ENCODE measurements around the gene VEGFD.

Gene VEGFD

GRCh38 chrX:15384304-15384703 lies at the start of gene VEGFD:
Gene VEGFD (minus strand): TSS chrX:15384413. CDS start chrX:15383946, 467 bp downstream.
- H3K4me3 ChIP-seq (ENCODE audit: low read length in 2 of 2) = no peak within 1 kb of the TSS
- peaks cover 0 to 3% of the 10 kb centered on the region in 2 donors for H3K27me3 ChIP-seq (ENCODE audit: control insufficient read depth in 2 of 2, insufficient read depth in 2 of 2, low read length in 2 of 2)
- H3K27ac ChIP-seq (ENCODE audit: low read depth in 2 of 2, low read length in 2 of 2) = no peak within 1 kb of the TSS
- no peaks in the 10 kb centered on the region for H3K9me3 ChIP-seq (ENCODE audit: control insufficient read depth in 2 of 2, low read length in 2 of 2)
- no peaks in the 10 kb centered on the region for H3K36me3 ChIP-seq (ENCODE audit: control insufficient read depth in 2 of 2, insufficient read depth in 2 of 2, low read length in 2 of 2)
- no peak within 1 kb of the TSS for H3K9ac ChIP-seq (ENCODE audit: low read depth in 1 of 2, low read length in 2 of 2)
- H3K4me1 ChIP-seq (ENCODE audit: control insufficient read depth in 2 of 2, insufficient read depth in 2 of 2, low read length in 2 of 2) = no peaks in the 10 kb centered on the region

GRCh38 chrX:15430584-15430983 lies 46.4 kb upstream of the VEGFD start:
- H3K4me3 ChIP-seq (ENCODE audit: low read length in 2 of 2) = no peak overlapping the region

GRCh38 chrX:15430076-15430475 lies 45.9 kb upstream of the VEGFD start:
- H3K4me3 ChIP-seq (ENCODE audit: low read length in 2 of 2) = no peak overlapping the region
- peaks cover 0 to 7% of the 10 kb centered on the region in 2 donors for H3K27me3 ChIP-seq (ENCODE audit: control insufficient read depth in 2 of 2, insufficient read depth in 2 of 2, low read length in 2 of 2)
- no peaks in the 10 kb centered on the region for H3K9me3 ChIP-seq (ENCODE audit: control insufficient read depth in 2 of 2, low read length in 2 of 2)
- no peak overlapping the region for H3K27ac ChIP-seq (ENCODE audit: low read depth in 2 of 2, low read length in 2 of 2)
- no peaks in the 10 kb centered on the region for H3K4me1 ChIP-seq (ENCODE audit: control insufficient read depth in 2 of 2, insufficient read depth in 2 of 2, low read length in 2 of 2)
- no peak overlapping the region for H3K9ac ChIP-seq (ENCODE audit: low read depth in 1 of 2, low read length in 2 of 2)
- no peaks in the 10 kb centered on the region for H3K36me3 ChIP-seq (ENCODE audit: control insufficient read depth in 2 of 2, insufficient read depth in 2 of 2, low read length in 2 of 2)

More at GRCh38 chrX:15430584-15430983, 46.4 kb upstream of the VEGFD start:
- no peak overlapping the region for H3K27ac ChIP-seq (ENCODE audit: low read depth in 2 of 2, low read length in 2 of 2)
- H3K36me3 ChIP-seq (ENCODE audit: control insufficient read depth in 2 of 2, insufficient read depth in 2 of 2, low read length in 2 of 2) = no peaks in the 10 kb centered on the region
- no peak overlapping the region for H3K9ac ChIP-seq (ENCODE audit: low read depth in 1 of 2, low read length in 2 of 2)
- H3K27me3 ChIP-seq (ENCODE audit: control insufficient read depth in 2 of 2, insufficient read depth in 2 of 2, low read length in 2 of 2) = peaks cover 0 to 7% of the 10 kb centered on the region in 2 donors
- no peaks in the 10 kb centered on the region for H3K9me3 ChIP-seq (ENCODE audit: control insufficient read depth in 2 of 2, low read length in 2 of 2)
- H3K4me1 ChIP-seq (ENCODE audit: control insufficient read depth in 2 of 2, insufficient read depth in 2 of 2, low read length in 2 of 2) = no peaks in the 10 kb centered on the region

GRCh38 chrX:15425024-15425423 lies 40.8 kb upstream of the VEGFD start:
- H3K27ac ChIP-seq (ENCODE audit: low read depth in 2 of 2, low read length in 2 of 2) = no peak overlapping the region
- no peaks in the 10 kb centered on the region for H3K36me3 ChIP-seq (ENCODE audit: control insufficient read depth in 2 of 2, insufficient read depth in 2 of 2, low read length in 2 of 2)
- H3K4me1 ChIP-seq (ENCODE audit: control insufficient read depth in 2 of 2, insufficient read depth in 2 of 2, low read length in 2 of 2) = no peaks in the 10 kb centered on the region
- no peaks in the 10 kb centered on the region for H3K27me3 ChIP-seq (ENCODE audit: control insufficient read depth in 2 of 2, insufficient read depth in 2 of 2, low read length in 2 of 2)
- no peaks in the 10 kb centered on the region for H3K9me3 ChIP-seq (ENCODE audit: control insufficient read depth in 2 of 2, low read length in 2 of 2)
- H3K9ac ChIP-seq (ENCODE audit: low read depth in 1 of 2, low read length in 2 of 2) = no peak overlapping the region
- H3K4me3 ChIP-seq (ENCODE audit: low read length in 2 of 2) = no peak overlapping the region

GRCh38 chrX:15418707-15419181 lies 34.5 kb upstream of the VEGFD start:
- Histone ChIP-seq H3K36me3 (ENCODE audit: control insufficient read depth in 2 of 2, insufficient read depth in 2 of 2, low read length in 2 of 2) (no peaks in the 10 kb centered on the region), H3K27me3 (ENCODE audit: control insufficient read depth in 2 of 2, insufficient read depth in 2 of 2, low read length in 2 of 2) (peaks cover 2 to 3% of the 10 kb centered on the region in 2 donors), H3K9ac (ENCODE audit: low read depth in 1 of 2, low read length in 2 of 2) (no peak overlapping the region), H3K4me3 (ENCODE audit: low read length in 2 of 2) (no peak overlapping the region), H3K4me1 (ENCODE audit: control insufficient read depth in 2 of 2, insufficient read depth in 2 of 2, low read length in 2 of 2) (no peaks in the 10 kb centered on the region), H3K9me3 (ENCODE audit: control insufficient read depth in 2 of 2, low read length in 2 of 2) (peaks cover 0 to 2% of the 10 kb centered on the region in 2 donors), H3K27ac (ENCODE audit: low read depth in 2 of 2, low read length in 2 of 2) (no peak overlapping the region)

GRCh38 chrX:15418041-15418706 lies 34.0 kb upstream of the VEGFD start:
- Histone ChIP-seq H3K36me3 (ENCODE audit: control insufficient read depth in 2 of 2, insufficient read depth in 2 of 2, low read length in 2 of 2) (no peaks in the 10 kb centered on the region), H3K9me3 (ENCODE audit: control insufficient read depth in 2 of 2, low read length in 2 of 2) (peaks cover 0 to 2% of the 10 kb centered on the region in 2 donors), H3K9ac (ENCODE audit: low read depth in 1 of 2, low read length in 2 of 2) (no peak overlapping the region), H3K4me1 (ENCODE audit: control insufficient read depth in 2 of 2, insufficient read depth in 2 of 2, low read length in 2 of 2) (no peaks in the 10 kb centered on the region), H3K4me3 (ENCODE audit: low read length in 2 of 2) (no peak overlapping the region), H3K27me3 (ENCODE audit: control insufficient read depth in 2 of 2, insufficient read depth in 2 of 2, low read length in 2 of 2) (peaks cover 3 to 5% of the 10 kb centered on the region in 2 donors), H3K27ac (ENCODE audit: low read depth in 2 of 2, low read length in 2 of 2) (no peak overlapping the region)

- Histone ChIP-seq H3K4me3 (ENCODE audit: low read length in 2 of 2) (no peak overlapping the region), H3K36me3 (ENCODE audit: control insufficient read depth in 2 of 2, insufficient read depth in 2 of 2, low read length in 2 of 2) (no peaks in the 10 kb centered on the region), H3K27ac (ENCODE audit: low read depth in 2 of 2, low read length in 2 of 2) (no peak overlapping the region), H3K27me3 (ENCODE audit: control insufficient read depth in 2 of 2, insufficient read depth in 2 of 2, low read length in 2 of 2) (peaks cover 3 to 7% of the 10 kb centered on the region in 2 donors), H3K4me1 (ENCODE audit: control insufficient read depth in 2 of 2, insufficient read depth in 2 of 2, low read length in 2 of 2) (no peaks in the 10 kb centered on the region), H3K9ac (ENCODE audit: low read depth in 1 of 2, low read length in 2 of 2) (no peak overlapping the region), H3K9me3 (ENCODE audit: control insufficient read depth in 2 of 2, low read length in 2 of 2) (peaks cover 0 to 2% of the 10 kb centered on the region in 2 donors)
Measured at GRCh38 chrX:15416133-15416993, 32.1 kb upstream of the VEGFD start.

GRCh38 chrX:15413101-15413500 lies 28.9 kb upstream of the VEGFD start:
- H3K36me3 ChIP-seq (ENCODE audit: control insufficient read depth in 2 of 2, insufficient read depth in 2 of 2, low read length in 2 of 2) = no peaks in the 10 kb centered on the region
- no peak overlapping the region for H3K27ac ChIP-seq (ENCODE audit: low read depth in 2 of 2, low read length in 2 of 2)
- H3K9me3 ChIP-seq (ENCODE audit: control insufficient read depth in 2 of 2, low read length in 2 of 2) = peaks cover 0 to 2% of the 10 kb centered on the region in 2 donors
- H3K4me3 ChIP-seq (ENCODE audit: low read length in 2 of 2) = no peak overlapping the region
- no peaks in the 10 kb centered on the region for H3K4me1 ChIP-seq (ENCODE audit: control insufficient read depth in 2 of 2, insufficient read depth in 2 of 2, low read length in 2 of 2)
- H3K9ac ChIP-seq (ENCODE audit: low read depth in 1 of 2, low read length in 2 of 2) = no peak overlapping the region
- H3K27me3 ChIP-seq (ENCODE audit: control insufficient read depth in 2 of 2, insufficient read depth in 2 of 2, low read length in 2 of 2) = peaks cover 3 to 7% of the 10 kb centered on the region in 2 donors

- no peaks in the 10 kb centered on the region for H3K36me3 ChIP-seq (ENCODE audit: control insufficient read depth in 2 of 2, insufficient read depth in 2 of 2, low read length in 2 of 2)
- peaks cover 3 to 11% of the 10 kb centered on the region in 2 donors for H3K27me3 ChIP-seq (ENCODE audit: control insufficient read depth in 2 of 2, insufficient read depth in 2 of 2, low read length in 2 of 2)
- H3K9ac ChIP-seq (ENCODE audit: low read depth in 1 of 2, low read length in 2 of 2) = no peak overlapping the region
- no peak overlapping the region for H3K27ac ChIP-seq (ENCODE audit: low read depth in 2 of 2, low read length in 2 of 2)
- no peak overlapping the region for H3K4me3 ChIP-seq (ENCODE audit: low read length in 2 of 2)
- H3K9me3 ChIP-seq (ENCODE audit: control insufficient read depth in 2 of 2, low read length in 2 of 2) = no peaks in the 10 kb centered on the region
- no peaks in the 10 kb centered on the region for H3K4me1 ChIP-seq (ENCODE audit: control insufficient read depth in 2 of 2, insufficient read depth in 2 of 2, low read length in 2 of 2)
Measured at GRCh38 chrX:15410947-15411346, 26.7 kb upstream of the VEGFD start.

GRCh38 chrX:15410430-15410829 lies 26.2 kb upstream of the VEGFD start:
- no peak overlapping the region for H3K4me3 ChIP-seq (ENCODE audit: low read length in 2 of 2)
- H3K9me3 ChIP-seq (ENCODE audit: control insufficient read depth in 2 of 2, low read length in 2 of 2) = no peaks in the 10 kb centered on the region
- H3K27ac ChIP-seq (ENCODE audit: low read depth in 2 of 2, low read length in 2 of 2) = no peak overlapping the region
- no peak overlapping the region for H3K9ac ChIP-seq (ENCODE audit: low read depth in 1 of 2, low read length in 2 of 2)
- H3K27me3 ChIP-seq (ENCODE audit: control insufficient read depth in 2 of 2, insufficient read depth in 2 of 2, low read length in 2 of 2) = peaks cover 3 to 11% of the 10 kb centered on the region in 2 donors
- no peaks in the 10 kb centered on the region for H3K4me1 ChIP-seq (ENCODE audit: control insufficient read depth in 2 of 2, insufficient read depth in 2 of 2, low read length in 2 of 2)
- H3K36me3 ChIP-seq (ENCODE audit: control insufficient read depth in 2 of 2, insufficient read depth in 2 of 2, low read length in 2 of 2) = no peaks in the 10 kb centered on the region
